Gastroesophageal sphincter (tissue), 4 donors: ENCODE measurements around the gene ZG16B. TPM values are rescaled to one million over a fixed set of nuclear protein-coding genes. Genes with fewer than 3 reads are reported as not detected.

Source experiments
- ATAC-seq: fragments of 150-250 bp; one replicate; pipeline ENCODE4 v1.9.1; 2016; ENCODE audit warnings: mild to moderate bottlenecking, moderate library complexity
- H3K27ac ChIP-seq, 4 donors: fragments of 200-600 bp; sonication (generic) in 3 of 4; 1 replicate in 3 of 4; 2 replicates in 1 of 4; pipeline ENCODE4 v1.5.1; 2016 to 2019
- H3K27me3 ChIP-seq: fragments of 200-600 bp; sonication (generic); one replicate; pipeline ENCODE4 v1.5.1; 2019
- H3K36me3 ChIP-seq, 2 donors: fragments of 200-600 bp; sonication (generic); one replicate each; pipeline ENCODE4 v1.5.1; 2019; ENCODE audit warnings: control low read depth in 1 of 2
- H3K4me1 ChIP-seq, 3 donors: fragments of 200-600 bp; sonication (generic); 1 replicate in 2 of 3; 2 replicates in 1 of 3; pipeline ENCODE4 v1.5.1; 2016 to 2019; ENCODE audit warnings: control low read depth in 2 of 3
- H3K4me3 ChIP-seq, 2 donors: fragments of 200-600 bp; sonication (generic); one replicate each; pipeline ENCODE4 v1.5.1; 2019; ENCODE audit warnings: mild to moderate bottlenecking in 1 of 2, moderate library complexity in 1 of 2
- H3K9me3 ChIP-seq, 3 donors: fragments of 200-600 bp; sonication (generic); one replicate each; pipeline ENCODE4 v1.5.1; 2017 to 2019; ENCODE audit warnings: control low read depth in 2 of 3
- EP300 ChIP-seq: sonication (generic); formaldehyde crosslinking; IDR thresholded peaks from one replicate; pipeline ENCODE4 v1.6.1; 2017; ENCODE audit warnings: antibody characterized with exemption, mild to moderate bottlenecking
- POLR2A ChIP-seq, 2 donors: fragments of 450-650 bp; IDR thresholded peaks; one replicate each; pipeline ENCODE4 v1.6.1; 2017; ENCODE audit warnings: antibody characterized with exemption in 2 of 2, mild to moderate bottlenecking in 2 of 2, moderate library complexity in 1 of 2
- POLR2AphosphoS5 ChIP-seq: sonication (generic); formaldehyde crosslinking; IDR thresholded peaks from one replicate; pipeline ENCODE4 v1.6.1; 2017; ENCODE audit warnings: antibody characterized with exemption
- WGBS, 2 donors: methylation state at CpG; one replicate each; pipeline ENCODE4 v1.1.5; 2018; ENCODE audit warnings: low coverage in 1 of 2; 5-methylcytosine and 5-hydroxymethylcytosine counted together
- total RNA-seq, 4 donors: library from RNA; depleted of rRNA; stranded (reverse); fragments of >200 nt; gene quantifications; one replicate each; pipeline ENCODE4 v1.1.0, GENCODE V29; 2016
- TF ChIP-seq, protein P1 (sequence below), 4 experiments: fragments of 200-600 bp in 2 of 4; fragments of 450-650 bp in 2 of 4; sonication (generic) in 1 of 4; IDR thresholded peaks; one replicate each; pipeline ENCODE4 v1.5.1; 2017 to 2019; ENCODE audit warnings: antibody characterized with exemption in 4 of 4, mild to moderate bottlenecking in 2 of 4, moderate library complexity in 2 of 4

ZG16B gene
- total RNA-seq, 4 donors from 2014 or later, result 37.5 TPM; not detected in 3

DNA sequence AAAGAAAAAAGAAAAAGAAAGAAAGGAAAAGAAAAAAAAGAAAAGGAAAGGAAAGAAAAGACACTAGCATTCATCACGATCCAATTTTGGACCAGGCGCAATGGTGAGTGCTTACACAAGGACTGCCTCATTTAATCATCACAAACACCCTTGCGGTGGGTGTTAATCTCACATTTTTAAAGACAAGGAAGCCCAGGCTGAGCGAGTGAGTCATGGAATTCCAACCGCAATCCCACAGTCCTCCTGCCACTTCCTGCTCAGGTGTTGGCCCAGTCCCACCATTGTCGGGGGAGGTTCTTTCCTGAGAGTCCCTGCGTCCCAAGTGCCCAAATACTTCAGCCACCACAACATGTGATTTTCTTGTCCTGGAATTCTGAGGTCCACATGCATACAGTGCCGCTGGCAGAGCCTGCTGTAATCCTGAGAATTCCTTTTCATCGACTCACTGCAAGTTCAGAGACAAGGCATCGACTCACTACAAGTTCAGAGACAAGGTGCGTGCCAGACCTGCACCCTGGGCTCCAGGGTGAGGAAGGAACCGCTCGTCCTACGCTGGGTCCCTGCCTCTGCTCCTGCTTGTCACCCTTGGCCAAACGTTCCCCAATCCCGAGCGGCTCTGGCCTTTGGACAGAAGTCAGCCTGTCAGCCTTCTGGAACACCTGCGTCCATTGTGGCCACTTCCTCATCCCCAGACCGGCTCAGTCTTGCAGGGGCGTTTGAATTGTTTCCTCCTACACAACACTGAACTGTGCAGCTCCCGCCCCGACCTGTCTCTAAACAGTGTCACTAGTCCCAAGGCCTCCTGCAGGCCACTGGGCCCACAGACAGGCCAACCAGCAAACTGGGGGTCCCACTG is 5.8 kb downstream of the ZG16B start:
- 45 to 59% methylated on average over 11 to 13 of the region's 22 CpGs for WGBS, 2 donors
- H3K36me3 ChIP-seq, result no peaks in the 10 kb centered on the region
- no peaks in the 10 kb centered on the region for H3K4me1 ChIP-seq
- peak overlapping the region in 1 of 4 donors; percentile 2 for H3K27ac ChIP-seq
- peak; percentile 44 for ATAC-seq
- no peak overlapping the region for H3K4me3 ChIP-seq
- TF ChIP-seq POLR2A (IDR thresholded peaks at IDR 0.05) (no peak), POLR2AphosphoS5 (no peak), EP300 (no peak)
- TF ChIP-seq, protein P1, sequence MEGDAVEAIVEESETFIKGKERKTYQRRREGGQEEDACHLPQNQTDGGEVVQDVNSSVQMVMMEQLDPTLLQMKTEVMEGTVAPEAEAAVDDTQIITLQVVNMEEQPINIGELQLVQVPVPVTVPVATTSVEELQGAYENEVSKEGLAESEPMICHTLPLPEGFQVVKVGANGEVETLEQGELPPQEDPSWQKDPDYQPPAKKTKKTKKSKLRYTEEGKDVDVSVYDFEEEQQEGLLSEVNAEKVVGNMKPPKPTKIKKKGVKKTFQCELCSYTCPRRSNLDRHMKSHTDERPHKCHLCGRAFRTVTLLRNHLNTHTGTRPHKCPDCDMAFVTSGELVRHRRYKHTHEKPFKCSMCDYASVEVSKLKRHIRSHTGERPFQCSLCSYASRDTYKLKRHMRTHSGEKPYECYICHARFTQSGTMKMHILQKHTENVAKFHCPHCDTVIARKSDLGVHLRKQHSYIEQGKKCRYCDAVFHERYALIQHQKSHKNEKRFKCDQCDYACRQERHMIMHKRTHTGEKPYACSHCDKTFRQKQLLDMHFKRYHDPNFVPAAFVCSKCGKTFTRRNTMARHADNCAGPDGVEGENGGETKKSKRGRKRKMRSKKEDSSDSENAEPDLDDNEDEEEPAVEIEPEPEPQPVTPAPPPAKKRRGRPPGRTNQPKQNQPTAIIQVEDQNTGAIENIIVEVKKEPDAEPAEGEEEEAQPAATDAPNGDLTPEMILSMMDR (IDR thresholded peaks at IDR 0.05), result no peak
- no peaks in the 10 kb centered on the region for H3K9me3 ChIP-seq
- H3K27me3 ChIP-seq, result peaks cover 80% of the 10 kb centered on the region

DNA sequence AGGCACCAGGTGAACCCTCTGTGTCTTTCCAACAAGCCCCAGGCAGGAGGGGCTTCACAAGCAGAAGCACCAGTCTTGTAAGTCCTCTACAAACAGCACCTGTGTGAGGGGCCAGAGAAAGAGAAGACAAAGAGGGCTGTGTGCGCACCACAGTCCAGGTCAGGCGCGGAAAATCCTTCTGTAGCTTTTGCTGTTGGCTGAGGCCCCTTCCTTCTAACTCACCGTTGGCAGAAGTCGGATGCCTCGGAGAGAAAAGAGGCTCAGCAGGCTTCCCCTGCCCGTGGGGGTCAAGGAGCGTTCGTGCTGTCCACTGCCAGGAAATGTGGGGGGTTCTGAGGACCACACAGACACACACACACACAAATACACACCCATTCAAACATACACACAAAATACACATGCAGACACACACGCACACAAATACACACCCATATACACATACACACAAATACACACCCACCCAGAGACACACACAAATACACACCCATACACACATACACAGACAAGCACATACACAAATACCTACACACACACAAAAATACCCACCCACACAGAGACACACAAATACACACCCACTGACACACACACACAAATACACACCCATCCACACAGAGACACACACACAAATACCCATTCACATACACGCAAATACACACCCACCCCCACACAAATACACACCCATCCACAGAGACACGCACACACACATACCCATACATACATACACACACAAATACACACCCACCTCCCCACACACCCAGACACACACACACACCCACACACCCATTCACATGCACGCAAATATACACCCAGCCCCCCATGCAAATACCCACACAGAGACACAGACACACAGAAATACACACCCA is 6.8 kb downstream of the ZG16B start:
- Histone ChIP-seq H3K4me3 (no peak overlapping the region), H3K36me3 (no peaks in the 10 kb centered on the region), H3K4me1 (peaks cover 0 to 4% (median under 1%) of the 10 kb centered on the region in 3 donors), H3K27ac (no peak overlapping the region), H3K9me3 (no peaks in the 10 kb centered on the region), H3K27me3 (peaks cover 80% of the 10 kb centered on the region)
- TF ChIP-seq EP300 (no peak), POLR2AphosphoS5 (no peak), POLR2A (IDR thresholded peaks at IDR 0.05) (no peak)
- TF ChIP-seq, protein P1 (IDR thresholded peaks at IDR 0.05), result no peak
- no peak for ATAC-seq
- 75 to 83% methylated on average over 4 to 7 of the region's 13 CpGs for WGBS, 2 donors

DNA sequence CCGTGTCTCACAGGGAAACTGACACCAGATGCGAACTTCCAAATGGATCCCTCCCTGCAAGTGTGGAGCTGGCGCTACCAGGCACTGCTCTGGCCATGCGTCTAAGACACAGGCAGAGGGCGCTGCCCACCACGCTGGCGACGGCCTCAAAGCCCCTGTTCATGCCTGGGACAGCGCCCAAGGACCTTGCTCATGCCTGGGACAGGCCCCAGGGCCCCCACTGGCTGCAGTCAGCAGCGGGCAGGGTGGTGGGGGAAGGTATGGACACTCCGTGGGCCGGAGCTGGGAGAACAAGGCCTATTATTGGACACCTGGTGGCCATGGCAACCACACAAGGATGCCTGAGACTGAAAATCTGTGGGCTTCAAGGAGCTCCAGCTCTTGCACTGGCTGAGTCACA is 8.8 kb downstream of the ZG16B start:
- no CpG with 5 or more reads among the region's 12 CpGs for WGBS, 2 donors
- Histone ChIP-seq H3K4me1 (peaks cover 0 to 14% (median 5%) of the 10 kb centered on the region in 3 donors), H3K36me3 (no peaks in the 10 kb centered on the region), H3K27ac (no peak overlapping the region), H3K4me3 (no peak overlapping the region), H3K27me3 (peaks cover 77% of the 10 kb centered on the region), H3K9me3 (no peaks in the 10 kb centered on the region)
- peak; percentile 59 for ATAC-seq
- TF ChIP-seq, protein P1 (IDR thresholded peaks at IDR 0.05), result peak in 3 of 4 experiments; percentile 31 to 67 (median 45)
- no peak for TF ChIP-seq POLR2A (IDR thresholded peaks at IDR 0.05)

DNA sequence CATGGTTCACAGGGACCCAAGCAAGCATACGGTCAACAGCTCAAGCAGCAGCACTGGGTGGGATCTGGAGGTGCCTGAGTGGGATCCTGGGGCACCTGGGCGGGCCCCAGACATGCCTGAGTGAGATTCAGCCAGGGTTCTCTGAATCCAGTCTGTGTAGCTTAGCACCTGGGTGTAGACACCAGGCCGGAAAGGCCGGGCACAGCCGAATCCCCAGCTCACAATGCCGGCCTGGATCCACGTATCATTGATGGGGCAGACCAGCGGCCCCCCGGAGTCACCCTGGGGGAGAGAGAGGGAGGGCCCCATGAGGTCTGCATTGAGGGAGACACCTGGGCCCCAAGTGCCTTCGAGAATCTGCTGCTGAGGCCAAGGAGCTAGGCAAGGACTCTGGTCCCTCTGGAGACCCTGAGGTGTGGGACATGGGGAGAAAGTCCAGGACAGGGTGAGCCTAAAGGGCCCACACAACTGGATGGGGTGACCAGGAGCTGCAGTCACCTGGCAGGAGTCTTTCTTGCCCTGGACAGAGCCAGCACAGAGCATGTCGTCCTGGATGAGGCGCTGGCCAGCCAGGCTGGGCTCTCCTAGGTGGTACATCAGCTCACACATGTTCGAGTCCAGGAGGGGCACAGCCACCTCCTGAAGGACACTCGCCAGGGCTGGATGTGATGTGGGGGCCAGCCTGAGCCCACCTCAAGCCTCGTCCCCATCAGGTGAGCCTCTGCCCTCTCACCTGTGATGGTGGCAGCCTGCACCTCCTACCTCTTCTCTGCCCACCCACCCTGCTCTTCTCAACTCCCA is 9.7 kb downstream of the ZG16B start:
- Histone ChIP-seq H3K4me1 (peaks cover 0 to 14% (median 5%) of the 10 kb centered on the region in 3 donors), H3K27me3 (peaks cover 77% of the 10 kb centered on the region), H3K4me3 (no peak overlapping the region), H3K27ac (no peak overlapping the region), H3K36me3 (no peaks in the 10 kb centered on the region), H3K9me3 (no peaks in the 10 kb centered on the region)
- TF ChIP-seq, protein P1 (IDR thresholded peaks at IDR 0.05), result no peak
- TF ChIP-seq POLR2AphosphoS5 (no peak), EP300 (no peak), POLR2A (IDR thresholded peaks at IDR 0.05) (no peak)
- ATAC-seq, result no peak
- 54 to 100% methylated on average over 1 to 5 of the region's 15 CpGs for WGBS, 2 donors
